Omental fat pad (tissue), 4 donors: ENCODE measurements around the gene PLS3. TPM values are rescaled to one million over a fixed set of nuclear protein-coding genes. Genes with fewer than 3 reads are reported as not detected.

Experiments used
- ATAC-seq: fragments of 150-250 bp; one replicate; pipeline ENCODE4 v1.9.1; 2016; ENCODE audit warnings: mild to moderate bottlenecking, moderate library complexity; ENCODE audit not compliant: low FRiP score
- DNase-seq: peaks from one replicate; pipeline ENCODE4 v3.0.0-alpha.2; 2019; ENCODE audit warnings: low spot score
- CTCF ChIP-seq, 3 donors: fragments of 450-650 bp; IDR thresholded peaks; one replicate each; pipeline ENCODE4 v1.5.1; 2016 to 2017; ENCODE audit warnings: antibody characterized with exemption in 3 of 3, mild to moderate bottlenecking in 3 of 3, moderate library complexity in 2 of 3
- total RNA-seq, 4 donors: library from RNA; depleted of rRNA; stranded (reverse); fragments of >200 nt; gene quantifications; one replicate each; pipeline ENCODE4 v1.1.0, GENCODE V29; 2016

Gene PLS3
- total RNA-seq, 4 donors from 2014 or later = 60.6 to 96.5 (median 63.0) TPM

GRCh38 chrX:115591420-115591819, 30.4 kb downstream of the PLS3 start:
- ATAC-seq (no peak), DNase-seq (no peak)
- no peak for TF ChIP-seq CTCF (IDR thresholded peaks at IDR 0.05)

GRCh38 chrX:115591856-115592842, 31.2 kb downstream of the PLS3 start:
- ATAC-seq = no peak
- TF ChIP-seq CTCF (IDR thresholded peaks at IDR 0.05) = no peak
- no peak for DNase-seq

- TF ChIP-seq CTCF (IDR thresholded peaks at IDR 0.05) = no peak
- ATAC-seq (no peak), DNase-seq (no peak)
These were observed 32.2 kb downstream of the PLS3 start for GRCh38 chrX:115592997-115593734.

- DNase-seq (no peak), ATAC-seq (no peak)
- TF ChIP-seq CTCF (IDR thresholded peaks at IDR 0.05) = no peak
These were observed 34.1 kb downstream of the PLS3 start for GRCh38 chrX:115595049-115595448.

GRCh38 chrX:115598556-115598955, 37.6 kb downstream of the PLS3 start:
- TF ChIP-seq CTCF (IDR thresholded peaks at IDR 0.05) = no peak
- DNase-seq (no peak), ATAC-seq (no peak)

GRCh38 chrX:115602308-115602707, 41.3 kb downstream of the PLS3 start:
- TF ChIP-seq CTCF (IDR thresholded peaks at IDR 0.05) = no peak
- DNase-seq = no peak

More at GRCh38 chrX:115602308-115602707, 41.3 kb downstream of the PLS3 start:
- no peak for ATAC-seq
